UCSD-AML1 (cell line): ENCODE measurements around the gene ZNHIT3.
"Not testable (repeated sequence)": the region's sequence is repeated elsewhere in the genome, so short reads cannot be mapped to it uniquely, and the experiment has no call there.

Experiments used
- DNase-seq: peaks from one replicate; lab custom pipeline; 2025; ENCODE audit not compliant: unreplicated experiment; lab: John Stamatoyannopoulos, UW

ZNHIT3 gene

GRCh38 chr17:36486204-36487194 is at the start of gene ZNHIT3:
ZNHIT3 (plus strand) TSS chr17:36486681; CDS start chr17:36486700, 19 bp downstream.
- peak; percentile 89 for DNase-seq

GRCh38 chr17:36441792-36442191 is 44.7 kb upstream of the ZNHIT3 start:
- DNase-seq: not testable (repeated sequence)

- DNase-seq: no peak
These were observed 42.7 kb upstream of the ZNHIT3 start for GRCh38 chr17:36443777-36444176.

GRCh38 chr17:36449997-36450396 is 36.5 kb upstream of the ZNHIT3 start:
- DNase-seq: not testable (repeated sequence)

GRCh38 chr17:36452888-36453287 is 33.6 kb upstream of the ZNHIT3 start:
- DNase-seq: not testable (repeated sequence)

GRCh38 chr17:36457701-36458100 is 28.8 kb upstream of the ZNHIT3 start:
- not testable (repeated sequence) for DNase-seq

GRCh38 chr17:36459045-36459444 is 27.4 kb upstream of the ZNHIT3 start:
- DNase-seq: no peak

- DNase-seq: no peak
These were observed 26.9 kb upstream of the ZNHIT3 start for GRCh38 chr17:36459601-36460000.

- DNase-seq: no peak
These were observed 26.1 kb upstream of the ZNHIT3 start for GRCh38 chr17:36460265-36460937.

GRCh38 chr17:36461330-36462110 is 25.0 kb upstream of the ZNHIT3 start:
- no peak for DNase-seq

- DNase-seq: peak; percentile 79
These were observed 22.3 kb upstream of the ZNHIT3 start for GRCh38 chr17:36463916-36464764.

- no peak for DNase-seq
These were observed 21.8 kb upstream of the ZNHIT3 start for GRCh38 chr17:36464765-36465088.

- no peak for DNase-seq
These were observed 17.4 kb upstream of the ZNHIT3 start for GRCh38 chr17:36468903-36469635.

- DNase-seq: no peak
These were observed 16.7 kb upstream of the ZNHIT3 start for GRCh38 chr17:36469733-36470132.

GRCh38 chr17:36470499-36470898 is 16.0 kb upstream of the ZNHIT3 start:
- DNase-seq: no peak

GRCh38 chr17:36474571-36474970 is 11.9 kb upstream of the ZNHIT3 start:
- DNase-seq: no peak

- no peak for DNase-seq
These were observed 11.0 kb upstream of the ZNHIT3 start for GRCh38 chr17:36475346-36475970.

GRCh38 chr17:36481829-36482228 is 4.7 kb upstream of the ZNHIT3 start:
- DNase-seq: no peak
